ENCODE results near the gene DCX. TPM values are rescaled to one million over a fixed set of nuclear protein-coding genes. Genes with fewer than 3 reads are reported as not detected.

Gene DCX
- total RNA-seq, 1 donor from 2014 or later, result 614 TPM

DNA sequence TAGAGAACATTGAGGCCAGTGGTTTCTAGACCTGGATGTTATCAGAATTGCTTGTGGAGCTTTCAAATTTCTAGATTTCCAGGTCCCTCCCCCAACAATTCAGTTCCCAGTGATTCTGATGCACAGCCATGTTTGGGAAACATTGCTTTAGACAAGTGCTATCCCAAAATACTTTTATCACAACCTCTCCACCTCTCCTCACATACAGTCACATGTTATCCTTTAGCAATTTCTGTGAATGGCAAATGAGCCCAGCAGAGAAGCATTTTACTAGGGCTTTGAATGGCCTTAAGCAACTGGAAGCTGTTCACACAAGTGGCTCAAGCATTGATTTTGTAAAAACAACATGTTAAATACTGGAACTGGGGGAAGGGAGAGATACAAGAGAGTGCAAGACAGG, 29.7 kb downstream of the DCX start:
- DNase-seq, result no peak
- Mint-ChIP-seq H3K27ac (ENCODE audit: unreplicated experiment) (no peak overlapping the region), H3K9me3 (ENCODE audit: unreplicated experiment) (peaks cover 2% of the 10 kb centered on the region), H3K4me1 (ENCODE audit: low read depth, unreplicated experiment) (peaks cover 28% of the 10 kb centered on the region), H3K4me3 (ENCODE audit: unreplicated experiment) (peak overlapping the region; percentile 56), H3K36me3 (ENCODE audit: unreplicated experiment) (no peaks in the 10 kb centered on the region), H3K27me3 (ENCODE audit: unreplicated experiment) (peaks cover 4% of the 10 kb centered on the region)
- TF ChIP-seq, protein P1, sequence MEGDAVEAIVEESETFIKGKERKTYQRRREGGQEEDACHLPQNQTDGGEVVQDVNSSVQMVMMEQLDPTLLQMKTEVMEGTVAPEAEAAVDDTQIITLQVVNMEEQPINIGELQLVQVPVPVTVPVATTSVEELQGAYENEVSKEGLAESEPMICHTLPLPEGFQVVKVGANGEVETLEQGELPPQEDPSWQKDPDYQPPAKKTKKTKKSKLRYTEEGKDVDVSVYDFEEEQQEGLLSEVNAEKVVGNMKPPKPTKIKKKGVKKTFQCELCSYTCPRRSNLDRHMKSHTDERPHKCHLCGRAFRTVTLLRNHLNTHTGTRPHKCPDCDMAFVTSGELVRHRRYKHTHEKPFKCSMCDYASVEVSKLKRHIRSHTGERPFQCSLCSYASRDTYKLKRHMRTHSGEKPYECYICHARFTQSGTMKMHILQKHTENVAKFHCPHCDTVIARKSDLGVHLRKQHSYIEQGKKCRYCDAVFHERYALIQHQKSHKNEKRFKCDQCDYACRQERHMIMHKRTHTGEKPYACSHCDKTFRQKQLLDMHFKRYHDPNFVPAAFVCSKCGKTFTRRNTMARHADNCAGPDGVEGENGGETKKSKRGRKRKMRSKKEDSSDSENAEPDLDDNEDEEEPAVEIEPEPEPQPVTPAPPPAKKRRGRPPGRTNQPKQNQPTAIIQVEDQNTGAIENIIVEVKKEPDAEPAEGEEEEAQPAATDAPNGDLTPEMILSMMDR (IDR thresholded peaks at IDR 0.05; ENCODE audit: partially characterized antibody, unreplicated experiment), result no peak

DNA sequence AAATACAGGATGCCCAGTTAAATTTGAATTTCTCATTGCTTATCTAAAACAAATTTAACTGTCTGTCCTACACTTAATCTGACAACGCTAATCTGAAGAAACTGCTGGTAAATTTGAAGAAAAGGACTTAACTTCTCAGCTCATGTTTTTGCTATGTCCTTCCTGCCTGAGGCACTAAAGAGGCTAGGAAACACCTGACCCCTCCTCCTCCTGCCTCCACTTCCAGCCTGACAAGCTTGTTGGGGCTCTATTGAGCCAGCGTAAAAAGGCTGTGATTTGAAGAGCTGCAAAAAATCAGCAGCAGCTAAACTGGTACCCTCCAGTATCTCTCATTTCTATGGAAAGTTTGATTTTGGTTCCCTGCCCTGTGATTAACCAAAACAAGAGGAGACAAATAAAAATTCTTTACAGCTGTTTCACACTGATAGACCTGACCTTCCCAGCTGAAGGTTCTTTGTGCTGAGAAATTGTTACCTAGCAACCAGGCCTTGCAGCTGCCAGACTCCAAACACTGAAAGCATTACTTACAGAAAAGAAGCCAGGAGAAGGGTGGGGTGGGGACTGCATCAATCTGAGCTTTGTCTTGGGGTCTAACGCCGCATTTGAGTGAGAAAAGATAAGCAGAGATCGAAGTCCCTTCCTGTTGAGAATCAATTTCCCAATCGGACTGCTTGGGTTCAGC, 35.0 kb downstream of the DCX start:
- TF ChIP-seq, protein P1 (IDR thresholded peaks at IDR 0.05; ENCODE audit: partially characterized antibody, unreplicated experiment), result no peak
- Mint-ChIP-seq H3K27me3 (ENCODE audit: unreplicated experiment) (peaks cover 4% of the 10 kb centered on the region), H3K27ac (ENCODE audit: unreplicated experiment) (peak overlapping the region; percentile 97), H3K36me3 (ENCODE audit: unreplicated experiment) (no peaks in the 10 kb centered on the region), H3K4me1 (ENCODE audit: low read depth, unreplicated experiment) (peaks cover 40% of the 10 kb centered on the region), H3K9me3 (ENCODE audit: unreplicated experiment) (peaks cover 4% of the 10 kb centered on the region), H3K4me3 (ENCODE audit: unreplicated experiment) (peak overlapping the region; percentile 82)
- no peak for DNase-seq

DNA sequence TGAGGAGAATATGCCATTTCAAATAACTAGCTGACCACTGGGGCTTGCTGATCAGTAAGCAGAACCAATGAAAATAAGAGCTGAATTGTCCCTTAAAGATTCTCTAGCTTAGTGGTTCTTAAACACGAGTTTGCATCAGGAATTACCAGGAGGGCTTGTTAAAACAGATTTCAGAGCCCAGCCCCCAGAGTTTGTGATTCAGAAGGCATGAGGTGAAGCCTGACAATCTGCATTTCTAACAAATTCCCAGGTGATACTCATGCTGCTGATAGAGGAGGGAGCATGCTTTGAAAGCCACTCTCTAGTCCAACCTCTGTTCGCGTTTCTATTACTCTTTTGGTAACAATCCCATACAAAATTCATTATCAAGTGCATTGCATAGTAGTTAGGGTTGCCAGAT, 35.5 kb downstream of the DCX start:
- peaks cover 40% of the 10 kb centered on the region for H3K4me1 Mint-ChIP-seq (ENCODE audit: low read depth, unreplicated experiment)
- H3K4me3 Mint-ChIP-seq (ENCODE audit: unreplicated experiment), result peak overlapping the region; percentile 63
- peak overlapping the region; percentile 70 for H3K27ac Mint-ChIP-seq (ENCODE audit: unreplicated experiment)
- peaks cover 4% of the 10 kb centered on the region for H3K27me3 Mint-ChIP-seq (ENCODE audit: unreplicated experiment)
- no peaks in the 10 kb centered on the region for H3K36me3 Mint-ChIP-seq (ENCODE audit: unreplicated experiment)
- DNase-seq, result no peak
- peaks cover 4% of the 10 kb centered on the region for H3K9me3 Mint-ChIP-seq (ENCODE audit: unreplicated experiment)
- TF ChIP-seq, protein P1 (IDR thresholded peaks at IDR 0.05; ENCODE audit: partially characterized antibody, unreplicated experiment), result no peak

DNA sequence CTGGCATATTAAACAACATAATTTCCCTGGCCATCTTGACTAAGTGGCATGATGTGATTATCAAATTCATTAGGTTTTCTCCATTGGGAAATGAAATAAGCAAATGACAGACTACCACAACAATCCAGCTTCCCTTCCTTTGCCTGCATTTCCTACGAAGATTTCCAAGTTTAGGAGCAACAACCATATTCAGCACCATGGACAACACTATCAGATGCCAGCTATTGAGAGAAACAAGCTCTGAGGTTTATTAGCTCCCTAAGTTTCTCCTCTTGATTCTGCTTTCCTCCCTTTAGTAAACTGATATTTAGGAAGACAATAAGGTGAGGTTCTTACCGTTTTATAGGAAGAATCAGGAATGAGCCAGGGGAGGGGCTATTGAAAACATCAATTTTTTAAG, 36.2 kb downstream of the DCX start:
- Mint-ChIP-seq H3K36me3 (ENCODE audit: unreplicated experiment) (no peaks in the 10 kb centered on the region), H3K4me3 (ENCODE audit: unreplicated experiment) (peak overlapping the region; percentile 63), H3K4me1 (ENCODE audit: low read depth, unreplicated experiment) (peaks cover 40% of the 10 kb centered on the region), H3K27me3 (ENCODE audit: unreplicated experiment) (peaks cover 4% of the 10 kb centered on the region), H3K27ac (ENCODE audit: unreplicated experiment) (peak overlapping the region; percentile 70), H3K9me3 (ENCODE audit: unreplicated experiment) (peaks cover 4% of the 10 kb centered on the region)
- TF ChIP-seq, protein P1 (IDR thresholded peaks at IDR 0.05; ENCODE audit: partially characterized antibody, unreplicated experiment), result no peak
- no peak for DNase-seq

DNA sequence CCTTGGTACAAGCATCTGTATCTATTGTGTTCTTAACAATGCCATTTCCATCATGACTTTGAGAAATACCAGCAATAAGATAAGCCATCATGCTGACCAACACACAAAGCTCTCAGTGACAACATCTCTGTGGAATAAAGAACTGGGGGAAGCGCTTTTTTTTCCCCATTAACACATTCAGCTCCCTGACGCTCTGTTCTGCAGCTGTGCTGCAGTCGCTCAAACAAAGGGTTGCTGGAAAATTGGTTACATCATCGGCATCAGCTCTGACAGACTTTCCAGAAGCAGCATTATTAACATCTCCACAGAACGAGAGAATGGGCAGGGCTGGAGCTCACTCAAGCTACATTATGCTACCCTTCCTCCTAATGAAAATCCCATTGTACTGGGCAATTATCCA, 39.9 kb downstream of the DCX start:
- peak overlapping the region; percentile 86 for H3K27ac Mint-ChIP-seq (ENCODE audit: unreplicated experiment)

More for the DNA sequence above, 39.9 kb downstream of the DCX start:
- no peak for DNase-seq
- no peaks in the 10 kb centered on the region for H3K27me3 Mint-ChIP-seq (ENCODE audit: unreplicated experiment)
- no peaks in the 10 kb centered on the region for H3K36me3 Mint-ChIP-seq (ENCODE audit: unreplicated experiment)
- peaks cover 1% of the 10 kb centered on the region for H3K9me3 Mint-ChIP-seq (ENCODE audit: unreplicated experiment)
- H3K4me1 Mint-ChIP-seq (ENCODE audit: low read depth, unreplicated experiment), result peaks cover 38% of the 10 kb centered on the region
- H3K4me3 Mint-ChIP-seq (ENCODE audit: unreplicated experiment), result peak overlapping the region; percentile 75
- TF ChIP-seq, protein P1 (IDR thresholded peaks at IDR 0.05; ENCODE audit: partially characterized antibody, unreplicated experiment), result no peak
